ENCODE results near the gene SPG11.

- TF ChIP-seq, protein P1, sequence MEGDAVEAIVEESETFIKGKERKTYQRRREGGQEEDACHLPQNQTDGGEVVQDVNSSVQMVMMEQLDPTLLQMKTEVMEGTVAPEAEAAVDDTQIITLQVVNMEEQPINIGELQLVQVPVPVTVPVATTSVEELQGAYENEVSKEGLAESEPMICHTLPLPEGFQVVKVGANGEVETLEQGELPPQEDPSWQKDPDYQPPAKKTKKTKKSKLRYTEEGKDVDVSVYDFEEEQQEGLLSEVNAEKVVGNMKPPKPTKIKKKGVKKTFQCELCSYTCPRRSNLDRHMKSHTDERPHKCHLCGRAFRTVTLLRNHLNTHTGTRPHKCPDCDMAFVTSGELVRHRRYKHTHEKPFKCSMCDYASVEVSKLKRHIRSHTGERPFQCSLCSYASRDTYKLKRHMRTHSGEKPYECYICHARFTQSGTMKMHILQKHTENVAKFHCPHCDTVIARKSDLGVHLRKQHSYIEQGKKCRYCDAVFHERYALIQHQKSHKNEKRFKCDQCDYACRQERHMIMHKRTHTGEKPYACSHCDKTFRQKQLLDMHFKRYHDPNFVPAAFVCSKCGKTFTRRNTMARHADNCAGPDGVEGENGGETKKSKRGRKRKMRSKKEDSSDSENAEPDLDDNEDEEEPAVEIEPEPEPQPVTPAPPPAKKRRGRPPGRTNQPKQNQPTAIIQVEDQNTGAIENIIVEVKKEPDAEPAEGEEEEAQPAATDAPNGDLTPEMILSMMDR (conservative IDR thresholded peaks at IDR 0.05; ENCODE audit: low read depth in 2 of 2): no peak
- no peak for TF ChIP-seq EZH2 (IDR thresholded peaks at IDR 0.05; ENCODE audit: low read depth, unreplicated experiment)
- no peak for TF ChIP-seq POLR2AphosphoS5 (IDR thresholded peaks at IDR 0.05; ENCODE audit: low read depth)
- no peak for TF ChIP-seq JUNB (IDR thresholded peaks at IDR 0.05; ENCODE audit: unreplicated experiment)
- no peak for TF ChIP-seq REST (IDR thresholded peaks at IDR 0.05; ENCODE audit: unreplicated experiment)
- no peak for TF ChIP-seq ZNF331 (CRISPR knock-in tag; IDR thresholded peaks at IDR 0.05; ENCODE audit: low read depth)
- TF ChIP-seq CREB1 (CRISPR knock-in tag; IDR thresholded peaks at IDR 0.05; ENCODE audit: low read depth): no peak
- no peak for TF ChIP-seq EZH2phosphoT487 (IDR thresholded peaks at IDR 0.05; ENCODE audit: unreplicated experiment)
- no peak for TF ChIP-seq ETS1 (IDR thresholded peaks at IDR 0.05)
Measured at GRCh38 chr15:44712346-44713005, 49.0 kb upstream of the SPG11 start.

Data from GM23338 (cell line).